GM21529 (cell line): ENCODE data around the gene COQ5.

Experiments
- ATAC-seq: cut with Tn5 transposase; IDR thresholded peaks from one replicate; pipeline ENCODE4 v1.9.1; 2021; ENCODE audit not compliant: unreplicated experiment

Gene COQ5

GRCh38 chr12:120485961-120486881, 42.7 kb downstream of the COQ5 start:
- ATAC-seq, result no peak

- no peak for ATAC-seq
Observed at GRCh38 chr12:120483621-120484020, 45.3 kb downstream of the COQ5 start.

GRCh38 chr12:120481022-120481767, 47.8 kb downstream of the COQ5 start:
- ATAC-seq, result no peak

GRCh38 chr12:120480211-120480610, 48.7 kb downstream of the COQ5 start:
- ATAC-seq, result no peak

GRCh38 chr12:120479458-120479857, 49.5 kb downstream of the COQ5 start:
- ATAC-seq, result no peak

- no peak for ATAC-seq
Observed at GRCh38 chr12:120475643-120476042, 53.3 kb downstream of the COQ5 start.

- no peak for ATAC-seq
Observed at GRCh38 chr12:120474616-120474960, 54.4 kb downstream of the COQ5 start.

GRCh38 chr12:120473807-120474615, 54.9 kb downstream of the COQ5 start:
- ATAC-seq, result no peak

GRCh38 chr12:120472521-120472920, 56.4 kb downstream of the COQ5 start:
- ATAC-seq, result no peak

- peak; percentile 21 for ATAC-seq
Observed at GRCh38 chr12:120470150-120470784, 58.7 kb downstream of the COQ5 start.

- ATAC-seq, result peak; percentile 83
Observed at GRCh38 chr12:120469450-120470149, 59.4 kb downstream of the COQ5 start, which contains the start of gene SRSF9. SRSF9 (minus strand) TSS chr12:120469748; CDS start chr12:120469609, 139 bp downstream.

- peak; percentile 21 for ATAC-seq
Observed at GRCh38 chr12:120468821-120469449, 60.0 kb downstream of the COQ5 start.

GRCh38 chr12:120468325-120468820, 60.6 kb downstream of the COQ5 start:
- peak; percentile 17 for ATAC-seq

GRCh38 chr12:120467439-120467838, 61.5 kb downstream of the COQ5 start:
- ATAC-seq, result no peak

- ATAC-seq, result no peak
Observed at GRCh38 chr12:120466560-120467315, 62.2 kb downstream of the COQ5 start.

GRCh38 chr12:120465756-120466155, 63.2 kb downstream of the COQ5 start:
- ATAC-seq, result no peak

- ATAC-seq, result no peak
Observed at GRCh38 chr12:120463712-120464111, 65.2 kb downstream of the COQ5 start.

- ATAC-seq, result no peak
Observed at GRCh38 chr12:120462099-120462640, 66.8 kb downstream of the COQ5 start.
